IPS-NIHi7 (cell line): ENCODE results near the gene ABCA7.

ENCODE experiments used
- DNase-seq: peaks from one replicate; pipeline ENCODE4 v3.0.0; 2012; ENCODE audit warnings: mixed read lengths; ENCODE audit errors: extremely low spot score

The ABCA7 gene

DNA sequence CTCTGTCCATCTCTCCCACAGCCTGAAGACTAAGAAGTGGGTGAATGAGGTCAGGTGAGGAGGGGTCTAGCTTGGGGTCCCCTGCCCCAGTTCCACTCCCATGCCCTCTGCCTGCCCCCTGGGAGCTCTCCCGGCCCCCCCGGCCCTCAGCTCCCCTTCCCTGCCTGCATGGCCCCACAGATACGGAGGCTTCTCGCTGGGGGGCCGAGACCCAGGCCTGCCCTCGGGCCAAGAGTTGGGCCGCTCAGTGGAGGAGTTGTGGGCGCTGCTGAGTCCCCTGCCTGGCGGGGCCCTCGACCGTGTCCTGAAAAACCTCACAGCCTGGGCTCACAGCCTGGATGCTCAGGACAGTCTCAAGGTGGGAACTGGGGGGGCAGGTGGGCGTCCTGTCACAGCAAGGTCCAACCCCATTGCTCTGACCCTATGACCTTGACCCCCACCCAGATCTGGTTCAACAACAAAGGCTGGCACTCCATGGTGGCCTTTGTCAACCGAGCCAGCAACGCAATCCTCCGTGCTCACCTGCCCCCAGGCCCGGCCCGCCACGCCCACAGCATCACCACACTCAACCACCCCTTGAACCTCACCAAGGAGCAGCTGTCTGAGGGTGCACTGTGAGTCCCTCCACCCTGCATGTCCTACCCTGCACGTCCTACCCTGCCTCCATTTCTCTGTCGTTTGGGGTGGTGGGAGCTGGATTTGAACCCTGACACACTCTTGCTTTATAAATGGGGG is 16.1 kb downstream of the ABCA7 start:
- no peak for DNase-seq

DNA sequence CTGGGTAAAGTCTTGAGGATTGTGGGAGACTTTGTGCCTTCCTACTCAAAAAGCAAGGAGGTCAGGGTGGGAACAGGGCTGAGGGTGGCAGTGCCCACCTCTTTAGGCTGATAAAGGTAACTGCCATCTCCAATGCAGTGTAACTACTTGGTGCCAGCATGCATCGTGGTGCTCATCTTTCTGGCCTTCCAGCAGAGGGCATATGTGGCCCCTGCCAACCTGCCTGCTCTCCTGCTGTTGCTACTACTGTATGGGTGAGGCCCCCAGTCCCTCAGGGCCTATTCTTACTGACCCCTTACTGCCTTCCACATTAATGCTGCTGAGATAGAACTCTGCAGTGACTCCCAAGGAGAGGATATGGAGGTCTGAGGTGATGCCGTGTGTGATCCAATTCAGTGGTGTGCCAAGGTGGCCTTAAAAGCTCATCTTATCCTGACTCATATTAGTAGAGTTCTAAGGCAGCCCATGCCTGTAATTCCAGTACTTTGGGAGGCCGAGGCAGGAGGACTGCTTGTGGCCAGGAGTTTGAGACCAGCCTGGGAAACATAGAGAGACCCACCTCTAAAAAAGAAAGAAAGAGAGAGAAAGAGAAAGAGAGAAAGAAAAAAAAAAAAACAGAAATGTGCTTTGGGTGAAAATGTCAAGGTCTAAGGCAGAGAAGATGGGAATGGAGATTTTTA is 17.4 kb downstream of the ABCA7 start:
- no peak for DNase-seq

DNA sequence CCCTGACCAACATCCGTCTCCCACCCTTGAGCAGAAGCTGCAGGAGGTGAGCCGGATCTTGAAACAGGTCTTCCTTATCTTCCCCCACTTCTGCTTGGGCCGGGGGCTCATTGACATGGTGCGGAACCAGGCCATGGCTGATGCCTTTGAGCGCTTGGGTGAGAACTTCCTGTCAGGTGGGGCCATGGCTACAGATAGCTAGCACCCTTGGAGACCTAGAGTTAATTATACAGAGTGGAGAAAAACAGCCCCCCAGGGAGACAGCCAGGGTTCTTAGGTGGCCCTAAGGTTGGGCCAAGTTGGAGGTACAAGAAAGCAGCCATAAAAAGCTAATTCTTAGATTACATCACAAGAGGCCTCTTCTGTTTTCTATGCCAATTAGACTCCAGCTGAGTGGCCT is 18.2 kb downstream of the ABCA7 start:
- DNase-seq, result no peak

DNA sequence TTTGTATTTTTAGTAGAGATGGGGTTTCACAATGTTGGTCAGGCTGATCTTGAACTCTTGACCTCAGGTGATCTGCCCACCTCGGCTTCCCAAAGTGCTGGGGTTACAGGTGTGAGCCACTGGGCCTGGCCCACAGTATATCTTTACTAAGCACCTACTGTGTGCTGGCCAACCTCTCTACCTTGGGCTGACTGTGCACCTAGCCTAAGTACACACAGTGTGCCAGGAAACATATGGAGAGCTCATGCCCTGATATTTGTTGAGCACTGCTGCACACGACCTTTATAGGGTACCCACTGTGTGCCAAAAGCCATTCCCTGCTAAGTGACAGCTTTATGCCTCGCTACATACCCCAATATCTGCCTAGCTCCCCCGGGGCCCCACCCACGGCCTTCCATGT is 20.8 kb downstream of the ABCA7 start:
- DNase-seq, result no peak

DNA sequence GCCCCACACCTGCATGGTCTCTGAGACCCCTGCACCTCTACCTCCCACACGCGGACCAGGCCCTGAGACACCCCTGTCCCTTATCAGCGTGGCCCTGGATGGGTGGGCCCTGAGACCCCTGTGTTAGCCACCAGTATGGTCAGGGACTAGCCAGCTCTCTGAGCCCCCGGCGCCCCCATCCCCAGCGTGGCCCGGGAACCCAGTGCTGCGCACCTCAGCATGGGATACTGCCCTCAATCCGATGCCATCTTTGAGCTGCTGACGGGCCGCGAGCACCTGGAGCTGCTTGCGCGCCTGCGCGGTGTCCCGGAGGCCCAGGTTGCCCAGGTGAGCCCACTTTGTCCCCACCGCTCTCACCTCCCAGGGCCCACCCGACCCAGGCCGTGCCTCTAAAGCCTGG is 22.1 kb downstream of the ABCA7 start:
- no peak for DNase-seq

DNA sequence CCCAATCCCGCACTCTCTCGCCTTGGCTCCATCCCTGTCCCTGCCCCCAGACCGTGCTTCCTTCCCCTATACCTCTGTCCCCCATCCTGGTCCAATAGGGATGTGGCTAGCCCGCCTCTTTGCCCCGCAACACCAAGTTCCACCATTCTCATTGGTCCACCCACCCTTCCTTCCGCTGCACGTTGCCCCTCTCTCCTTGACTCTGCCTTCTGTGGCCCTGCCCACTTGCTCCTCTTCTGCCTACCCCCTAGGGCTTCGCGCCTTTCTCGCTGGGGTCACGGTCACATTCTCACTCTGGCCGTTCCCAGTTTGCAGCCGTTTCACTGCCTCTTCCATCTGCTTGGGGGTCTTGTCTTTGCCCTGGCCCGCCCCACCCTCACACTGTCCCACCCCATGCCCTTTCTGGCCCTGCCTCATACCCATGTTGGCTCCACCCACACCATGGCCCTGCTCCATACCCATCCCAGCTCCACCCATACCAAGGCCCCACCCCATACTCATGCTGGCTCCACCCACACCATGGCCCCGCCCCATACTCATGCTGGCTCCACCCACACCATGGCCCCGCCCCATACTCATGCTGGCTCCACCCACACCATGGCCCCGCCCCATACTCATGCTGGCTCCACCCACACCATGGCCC is 22.6 kb downstream of the ABCA7 start:
- peak; percentile 78 for DNase-seq

DNA sequence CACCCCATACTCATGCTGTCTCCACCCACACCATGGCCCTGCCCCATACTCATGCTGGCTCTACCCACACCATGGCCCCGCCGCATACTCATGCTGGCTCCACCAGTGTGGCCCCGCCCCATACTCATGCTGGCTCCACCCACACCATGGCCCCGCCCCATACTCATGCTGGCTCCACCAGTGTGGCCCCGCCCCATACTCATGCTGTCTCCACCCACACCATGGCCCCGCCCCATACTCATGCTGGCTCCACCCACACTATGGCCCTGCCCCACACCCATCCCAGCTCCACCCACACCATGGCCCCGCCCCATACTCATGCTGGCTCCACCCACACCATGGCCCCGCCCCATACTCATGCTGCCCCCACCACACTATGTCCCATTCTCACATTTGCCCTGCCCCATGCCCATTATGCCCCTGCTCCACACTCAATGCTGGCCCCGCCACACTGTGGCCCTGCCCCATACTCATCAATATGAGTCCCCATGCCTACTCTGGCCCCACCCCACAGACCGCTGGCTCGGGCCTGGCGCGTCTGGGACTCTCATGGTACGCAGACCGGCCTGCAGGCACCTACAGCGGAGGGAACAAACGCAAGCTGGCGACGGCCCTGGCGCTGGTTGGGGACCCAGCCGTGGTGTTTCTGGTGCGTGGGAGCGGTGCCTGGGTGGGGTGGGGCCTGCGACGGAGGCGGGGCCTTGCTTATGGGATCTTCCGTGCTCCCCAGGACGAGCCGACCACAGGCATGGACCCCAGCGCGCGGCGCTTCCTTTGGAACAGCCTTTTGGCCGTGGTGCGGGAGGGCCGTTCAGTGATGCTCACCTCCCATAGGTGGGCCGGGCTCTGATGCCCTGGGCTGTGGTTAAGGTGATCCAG is 23.4 kb downstream of the ABCA7 start:
- no peak for DNase-seq

DNA sequence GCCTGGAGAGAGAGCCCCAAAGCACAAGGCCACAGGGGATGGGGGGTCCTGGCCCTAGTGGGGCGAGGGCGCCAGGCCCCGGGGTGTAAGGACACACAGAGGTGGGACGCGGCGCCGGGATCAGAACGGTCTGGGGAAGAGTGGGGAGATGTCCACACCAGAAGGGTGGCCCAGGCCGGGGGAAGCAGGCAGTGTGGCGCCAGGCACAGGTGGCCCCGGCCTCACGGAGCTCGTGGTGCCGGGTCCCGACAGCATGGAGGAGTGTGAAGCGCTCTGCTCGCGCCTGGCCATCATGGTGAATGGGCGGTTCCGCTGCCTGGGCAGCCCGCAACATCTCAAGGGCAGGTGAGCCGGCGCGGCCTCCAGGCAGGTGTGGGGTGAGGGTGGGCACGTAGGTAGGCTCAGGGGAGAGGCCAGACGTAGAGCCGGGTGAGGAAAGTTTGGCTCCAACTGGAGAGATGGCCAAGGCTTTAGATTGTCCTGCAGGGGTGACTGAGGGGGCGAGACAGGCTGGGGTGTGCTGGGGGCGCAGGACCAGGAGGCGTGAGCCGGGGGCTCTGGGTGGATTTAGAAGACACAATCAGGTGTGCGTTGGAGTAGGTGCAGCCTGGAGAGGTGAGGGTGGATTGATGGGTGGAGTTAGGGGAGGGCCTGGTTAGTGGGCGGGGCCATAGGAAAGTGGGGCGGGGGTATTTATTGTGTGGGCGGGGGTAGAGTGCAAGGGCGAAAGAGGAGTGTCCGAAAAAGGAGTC is 24.2 kb downstream of the ABCA7 start:
- DNase-seq, result peak; percentile 78

DNA sequence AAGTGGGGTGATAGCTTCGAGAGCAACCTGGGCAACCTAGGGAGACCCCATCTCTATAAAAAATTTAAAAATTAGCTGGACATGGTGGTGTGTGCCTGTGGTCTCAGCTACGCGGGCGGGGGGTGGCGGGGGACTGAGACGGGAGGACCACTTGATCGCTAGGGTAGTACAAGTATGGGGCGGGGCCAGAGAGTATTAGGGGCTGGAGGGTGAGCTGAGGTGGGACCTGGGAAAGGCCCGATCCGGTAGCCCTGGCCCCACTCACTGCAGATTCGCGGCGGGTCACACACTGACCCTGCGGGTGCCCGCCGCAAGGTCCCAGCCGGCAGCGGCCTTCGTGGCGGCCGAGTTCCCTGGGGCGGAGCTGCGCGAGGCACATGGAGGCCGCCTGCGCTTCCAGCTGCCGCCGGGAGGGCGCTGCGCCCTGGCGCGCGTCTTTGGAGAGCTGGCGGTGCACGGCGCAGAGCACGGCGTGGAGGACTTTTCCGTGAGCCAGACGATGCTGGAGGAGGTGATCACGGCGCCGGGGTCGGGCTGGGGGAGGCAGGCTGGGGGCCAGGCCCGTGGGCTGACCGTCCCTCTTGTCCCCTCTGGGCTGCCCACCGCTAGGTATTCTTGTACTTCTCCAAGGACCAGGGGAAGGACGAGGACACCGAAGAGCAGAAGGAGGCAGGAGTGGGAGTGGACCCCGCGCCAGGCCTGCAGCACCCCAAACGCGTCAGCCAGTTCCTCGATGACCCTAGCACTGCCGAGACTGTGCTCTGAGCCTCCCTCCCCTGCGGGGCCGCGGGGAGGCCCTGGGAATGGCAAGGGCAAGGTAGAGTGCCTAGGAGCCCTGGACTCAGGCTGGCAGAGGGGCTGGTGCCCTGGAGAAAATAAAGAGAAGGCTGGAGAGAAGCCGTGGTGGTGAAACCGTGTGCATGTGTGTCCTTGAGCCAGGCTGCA is 25.0 kb downstream of the ABCA7 start:
- DNase-seq, result peak; percentile 74

DNA sequence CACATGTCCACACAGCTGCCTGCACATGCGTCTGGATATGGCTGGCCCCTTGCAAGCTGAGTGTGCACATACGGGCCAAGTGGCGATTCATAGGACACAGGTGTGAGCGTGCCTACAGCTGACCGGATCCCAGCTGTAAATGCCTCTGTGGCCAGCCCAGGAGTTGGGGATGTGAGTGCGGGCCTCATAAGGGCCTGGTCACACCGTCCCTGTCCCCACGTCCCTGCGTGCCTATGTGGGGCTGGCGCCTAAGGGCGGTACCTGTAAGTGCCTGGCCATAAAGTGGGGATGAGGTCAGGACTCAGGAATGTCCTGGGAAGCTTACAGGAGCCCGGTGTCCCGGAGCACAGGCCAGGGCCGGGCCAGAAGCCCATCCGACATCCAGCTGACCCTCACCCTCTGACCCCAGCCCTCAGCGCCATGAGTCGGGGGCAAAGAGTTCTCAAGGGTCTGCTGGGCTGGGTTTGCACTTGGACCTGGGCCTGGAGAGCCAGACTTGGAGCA is 25.8 kb downstream of the ABCA7 start:
- DNase-seq, result peak; percentile 27

DNA sequence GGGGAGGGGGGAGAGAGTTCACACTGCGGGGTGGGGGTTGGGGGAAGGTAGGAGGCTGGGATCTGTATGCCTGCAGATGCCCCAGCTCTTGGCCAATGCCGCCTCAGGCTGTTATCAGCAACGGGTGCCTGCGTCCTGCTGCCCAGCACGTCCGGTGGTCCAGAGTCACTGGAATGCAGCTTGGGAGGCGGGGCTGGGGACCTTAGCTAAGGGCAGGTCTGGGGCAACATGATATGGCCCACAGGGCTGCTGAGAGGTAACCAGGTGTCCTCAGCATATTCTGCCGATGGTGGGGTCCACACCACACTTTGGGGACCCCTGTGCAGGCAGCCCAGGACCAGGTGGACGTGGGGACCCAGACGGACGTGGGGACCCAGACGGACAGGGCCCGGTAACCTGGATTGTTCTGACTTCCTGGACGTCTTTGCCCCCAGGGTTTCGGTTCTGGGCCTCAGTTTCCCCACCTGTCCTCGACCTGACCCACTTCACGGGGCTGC is 26.4 kb downstream of the ABCA7 start:
- DNase-seq, result peak; percentile 40

DNA sequence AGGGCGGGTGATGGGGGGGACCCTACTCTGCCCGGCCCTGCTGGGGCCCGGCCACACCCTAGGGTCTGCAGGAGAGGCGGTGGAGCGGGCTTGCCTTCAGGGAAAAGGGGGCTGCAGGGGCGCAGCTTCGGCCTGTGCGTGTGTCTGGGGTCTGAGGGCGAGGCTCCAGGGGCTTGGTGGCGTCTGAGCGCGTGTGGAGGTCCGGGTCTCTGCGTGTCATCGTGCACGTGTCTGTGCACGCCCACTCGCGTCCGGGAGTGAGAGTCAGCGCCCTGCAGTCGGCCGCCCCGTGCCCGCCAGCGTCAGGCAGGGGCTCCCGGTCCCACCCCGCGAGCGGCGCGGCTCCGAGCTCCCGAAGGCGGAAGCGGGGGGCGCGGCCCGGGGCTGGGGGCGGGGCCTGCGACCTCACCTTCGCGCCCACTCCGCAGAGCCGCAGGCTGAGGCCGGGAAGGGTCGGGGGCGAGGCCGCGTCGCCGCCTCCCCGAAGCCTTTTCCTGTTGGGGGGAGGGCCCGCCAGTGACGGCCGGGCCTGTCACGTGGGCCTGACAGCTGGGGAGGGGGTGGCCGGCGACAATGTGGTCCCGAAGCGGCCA is 26.9 kb downstream of the ABCA7 start, which contains the start of gene ARHGAP45:
Gene ARHGAP45 (plus strand): TSS at position 420 of the 593 bp plus-strand sequence. CDS start 239 bp downstream, outside the sequence.
- DNase-seq, result peak; percentile 57

DNA sequence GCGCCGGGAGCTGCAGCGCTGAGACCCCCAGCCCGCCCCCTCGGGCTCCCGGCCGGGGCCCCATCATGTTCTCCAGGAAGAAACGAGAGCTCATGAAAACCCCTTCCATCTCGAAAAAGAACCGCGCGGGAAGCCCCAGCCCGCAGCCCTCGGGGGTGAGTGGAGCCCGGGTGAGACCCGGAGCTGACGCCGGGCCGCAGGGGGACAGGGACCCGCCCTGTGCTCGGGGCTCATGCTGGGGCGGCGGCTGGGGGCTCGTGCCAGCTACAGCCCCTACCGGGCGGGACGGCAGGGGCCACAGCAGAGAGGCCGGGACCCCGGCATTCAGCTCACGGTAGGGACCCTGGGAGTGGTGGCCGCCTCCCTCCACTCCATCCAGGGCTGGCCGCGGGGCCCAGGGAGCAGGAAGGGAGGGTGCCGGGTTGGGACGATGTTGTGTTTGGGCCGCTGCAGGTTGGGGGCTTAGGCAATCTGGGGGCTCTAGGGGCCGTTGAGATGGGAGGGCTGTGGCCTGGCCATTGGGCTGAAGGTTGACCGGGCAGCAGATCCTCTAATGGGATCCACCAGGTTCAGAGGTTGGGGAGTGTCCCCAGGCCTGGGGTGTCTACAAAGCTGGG is 27.5 kb downstream of the ABCA7 start:
- no peak for DNase-seq

DNA sequence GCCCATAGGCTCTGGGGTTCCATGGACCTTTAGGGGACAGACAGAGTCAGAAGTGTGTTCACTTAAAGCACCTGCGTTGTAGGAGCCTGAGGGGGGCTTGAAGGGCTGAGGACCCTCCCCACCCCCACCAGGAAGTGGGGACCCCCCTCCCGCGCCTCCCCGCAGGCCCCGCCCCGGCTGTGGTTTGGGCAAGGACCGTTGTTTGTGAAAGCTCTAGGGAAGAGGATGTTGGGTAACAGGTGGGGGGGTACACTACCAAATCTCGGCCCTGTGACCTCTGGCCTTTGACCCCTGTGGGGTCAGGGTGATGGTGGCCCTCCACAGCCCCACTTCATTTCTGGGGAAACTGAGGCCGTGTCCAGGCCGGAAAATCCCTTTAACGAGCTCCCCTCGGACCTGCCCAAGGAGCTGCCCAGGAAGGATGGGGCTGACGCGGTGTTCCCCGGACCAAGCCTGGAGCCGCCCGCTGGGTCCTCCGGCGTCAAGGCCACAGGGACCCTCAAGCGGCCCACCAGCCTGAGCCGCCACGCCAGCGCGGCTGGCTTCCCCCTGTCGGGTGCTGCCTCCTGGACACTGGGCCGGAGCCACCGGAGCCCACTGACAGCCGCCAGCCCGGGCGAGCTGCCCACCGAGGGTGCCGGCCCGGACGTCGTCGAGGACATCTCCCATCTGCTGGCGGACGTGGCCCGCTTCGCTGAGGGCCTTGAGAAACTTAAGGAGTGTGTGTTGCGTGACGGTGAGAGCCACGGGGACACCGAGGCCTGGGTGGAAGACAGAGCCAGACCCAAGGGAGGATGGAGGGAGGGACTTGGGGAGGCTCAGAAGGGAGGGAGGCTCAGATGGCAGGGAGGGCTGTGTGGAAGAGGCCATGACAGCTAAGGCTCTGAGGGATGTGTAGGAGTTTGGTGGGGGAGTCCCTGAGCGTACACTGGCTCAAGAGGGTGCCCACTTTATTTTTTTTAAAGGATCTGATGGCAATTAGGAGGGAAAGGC is 28.4 kb downstream of the ABCA7 start:
- DNase-seq, result no peak

DNA sequence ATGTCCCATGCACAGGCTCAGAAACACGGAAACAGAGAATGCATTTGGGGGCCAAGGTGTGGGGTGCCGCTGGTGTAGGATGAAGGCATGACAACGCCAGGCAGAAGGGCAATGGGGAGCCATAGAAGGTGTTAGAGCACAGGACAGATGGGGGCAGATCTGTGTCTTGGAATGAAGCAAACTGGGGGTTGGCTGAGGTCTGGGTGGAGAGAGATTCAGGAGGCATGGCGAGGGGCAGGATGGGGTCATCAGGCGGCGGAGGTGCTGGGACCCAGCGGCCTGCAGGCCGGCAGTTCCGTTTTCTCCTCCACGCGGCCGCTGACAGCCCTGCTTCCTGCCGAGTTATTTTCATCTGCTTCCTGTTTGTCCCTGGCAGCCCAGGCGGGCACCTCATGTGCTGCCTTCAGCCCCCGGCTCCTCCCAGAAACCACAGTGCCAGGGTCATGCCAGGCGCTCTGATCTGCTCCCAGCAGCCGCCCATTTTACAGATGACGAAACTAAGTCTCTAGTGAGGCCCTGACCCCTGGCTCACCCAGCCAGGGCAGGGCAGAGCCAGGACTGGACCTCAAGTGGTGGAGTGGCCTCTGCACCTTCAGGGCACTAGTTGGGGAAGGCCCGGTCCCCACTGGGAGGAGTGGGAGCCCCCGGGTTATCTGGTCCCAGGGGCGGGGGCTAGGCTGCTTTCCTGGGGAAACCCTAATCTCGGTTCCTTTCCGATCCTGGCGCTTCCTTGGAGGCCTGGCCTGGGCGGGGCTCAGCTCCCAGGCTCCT is 29.3 kb downstream of the ABCA7 start:
- no peak for DNase-seq

DNA sequence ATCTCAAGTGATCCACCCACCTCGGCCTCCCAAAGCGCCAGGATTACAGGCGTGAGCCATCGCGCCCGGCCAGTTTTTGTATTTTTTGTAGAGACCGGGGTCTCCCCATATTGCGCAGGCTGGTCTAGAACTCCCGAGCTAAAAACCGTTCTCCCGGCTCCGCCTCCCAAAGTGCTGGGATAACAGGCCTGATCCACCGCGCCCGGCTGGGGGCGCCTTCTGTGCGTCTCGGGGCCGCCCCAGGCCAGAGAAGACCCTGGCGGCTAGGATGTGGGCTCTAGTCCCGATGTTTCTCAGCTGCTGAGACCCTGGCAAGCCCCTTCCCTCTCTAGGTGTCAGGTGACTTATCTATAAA is 30.6 kb downstream of the ABCA7 start:
- DNase-seq, result peak; percentile 48
